Keratinocyte (primary cell): Measurements from ENCODE around the gene CCDC170.

Experiments used
- CTCF ChIP-seq, 3 experiments: IDR thresholded peaks in 1 of 3; conservative IDR thresholded peaks in 1 of 3; optimal IDR thresholded peaks in 1 of 3; 2 replicates in 2 of 3; 3 replicates in 1 of 3; pipeline versions ENCODE3 to v1.5.1; 2011; ENCODE audit warnings: low read length in 3 of 3, mild to moderate bottlenecking in 3 of 3, moderate library complexity in 2 of 3, control low read depth in 1 of 3, inconsistent platforms in 1 of 3; ENCODE audit not compliant: insufficient read depth in 2 of 3; ENCODE audit errors: extremely low read depth in 1 of 3
- EZH2 ChIP-seq: IDR thresholded peaks from one replicate; pipeline ENCODE4 v1.6.1; 2012; ENCODE audit warnings: inconsistent platforms, mild to moderate bottlenecking, low read length, moderate library complexity

- TF ChIP-seq CTCF (optimal IDR thresholded peaks at IDR 0.05 in 1 of 3, IDR thresholded peaks at IDR 0.05 in 1 of 3, conservative IDR thresholded peaks at IDR 0.05 in 1 of 3; ENCODE audit: extremely low read depth in 1 of 3, insufficient read depth in 2 of 3, low read length in 3 of 3): no peak
- no peak for TF ChIP-seq EZH2
Measured at GRCh38 chr6:151549790-151550189, 56.0 kb downstream of the CCDC170 start.
